GM19463 (cell line): ENCODE measurements around the gene NME7.
"Not testable (repeated sequence)": the region's sequence is repeated elsewhere in the genome, so short reads cannot be mapped to it uniquely, and the experiment has no call there.

Source experiments
- ATAC-seq: cut with Tn5 transposase; IDR thresholded peaks from one replicate; pipeline ENCODE4 v1.9.1; 2021; ENCODE audit warnings: mild to moderate bottlenecking, moderate library complexity; ENCODE audit not compliant: unreplicated experiment

The NME7 gene

DNA sequence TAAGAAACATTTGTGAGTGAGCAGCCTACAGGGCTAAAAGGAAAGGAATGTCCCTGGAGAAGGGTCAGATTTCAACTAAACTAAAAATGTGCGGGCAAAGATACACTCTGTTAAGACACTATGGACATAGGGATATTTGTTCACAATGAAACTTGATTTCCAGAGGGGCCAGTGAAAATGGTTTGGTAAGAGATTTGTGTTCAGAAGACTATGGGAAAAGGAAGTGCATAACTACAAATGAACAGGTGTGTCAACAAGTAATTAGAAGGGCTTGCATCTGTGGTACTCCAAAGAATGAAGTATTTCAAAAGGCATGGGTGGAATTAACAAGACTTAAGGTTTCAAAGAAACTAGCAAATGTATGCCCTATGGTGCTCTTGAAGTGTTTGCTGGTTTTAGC lies 60.4 kb downstream of the NME7 start:
- ATAC-seq = no peak

DNA sequence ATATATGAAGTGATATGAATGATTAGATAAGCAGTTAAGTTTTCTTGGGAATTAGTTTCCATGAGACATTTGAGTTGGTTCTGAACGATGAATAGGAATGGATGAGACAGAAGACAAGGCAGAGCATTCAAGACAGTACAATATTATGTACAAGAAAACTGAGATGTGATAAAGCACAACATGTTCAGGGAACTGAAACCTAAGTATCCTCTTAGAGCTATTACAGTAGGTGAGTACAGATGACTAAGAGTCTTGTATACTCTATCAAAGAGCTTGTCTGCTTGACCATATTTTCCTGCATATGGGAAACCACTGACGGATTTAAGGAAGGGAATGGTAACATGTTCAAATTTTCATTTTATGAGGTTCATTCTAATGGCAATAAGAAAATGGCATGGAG lies 61.6 kb downstream of the NME7 start:
- peak; percentile 38 for ATAC-seq

DNA sequence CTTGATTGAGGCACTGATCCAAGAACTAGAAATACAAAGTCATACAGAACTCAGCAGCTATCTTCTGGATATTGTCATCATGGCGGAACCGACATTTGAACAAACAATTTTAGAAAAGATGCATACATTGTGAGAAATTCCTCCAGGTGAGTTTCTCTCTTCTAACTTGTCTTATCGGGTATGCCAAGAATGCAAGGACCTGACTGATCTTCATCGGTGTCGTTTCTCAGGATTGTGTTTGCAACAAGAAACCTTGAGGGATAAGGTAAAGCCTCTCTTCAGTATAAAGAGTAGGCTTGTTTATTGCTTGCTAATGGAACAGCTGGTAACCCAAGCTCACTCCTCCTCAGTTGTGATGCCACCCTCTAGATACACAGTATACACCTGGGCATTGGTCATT lies 62.2 kb downstream of the NME7 start:
- no peak for ATAC-seq

DNA sequence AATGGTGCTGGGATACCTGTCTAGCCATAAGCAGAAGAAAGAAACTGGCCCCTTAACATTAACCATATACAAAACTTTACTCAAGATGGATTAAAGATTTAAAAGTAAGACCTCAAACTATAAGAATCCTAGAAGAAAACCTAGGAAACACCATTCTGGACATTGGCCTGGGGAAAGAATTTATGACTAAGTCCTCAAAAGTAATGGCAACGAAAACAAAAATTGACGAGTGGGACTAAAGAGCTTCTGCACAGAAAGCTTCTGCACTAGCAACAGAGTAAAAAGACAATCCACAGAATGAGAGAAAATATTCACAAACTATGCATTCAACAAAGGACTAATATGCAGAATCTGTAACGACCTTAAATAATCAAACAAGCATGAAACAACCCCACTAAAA lies 66.7 kb downstream of the NME7 start:
- ATAC-seq = no peak

DNA sequence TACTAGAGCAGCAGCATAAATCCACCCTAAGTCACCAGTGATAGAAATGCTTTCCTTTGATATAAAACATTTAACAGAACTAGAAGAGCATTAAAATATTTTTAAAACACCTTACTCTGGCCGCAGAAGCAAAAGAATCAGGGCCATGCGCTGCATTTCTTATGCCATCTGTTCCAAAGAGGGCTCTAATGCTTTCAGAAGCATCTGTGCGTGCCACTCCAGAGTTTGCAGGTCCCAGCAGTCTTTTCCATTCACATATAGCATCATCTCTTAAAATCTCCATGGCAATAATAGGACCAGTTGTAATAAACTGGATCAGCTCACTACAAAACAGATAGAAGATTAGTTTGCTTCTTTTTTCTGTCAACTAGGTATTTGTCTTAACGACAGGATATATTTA lies 69.2 kb downstream of the NME7 start:
- ATAC-seq = no peak

DNA sequence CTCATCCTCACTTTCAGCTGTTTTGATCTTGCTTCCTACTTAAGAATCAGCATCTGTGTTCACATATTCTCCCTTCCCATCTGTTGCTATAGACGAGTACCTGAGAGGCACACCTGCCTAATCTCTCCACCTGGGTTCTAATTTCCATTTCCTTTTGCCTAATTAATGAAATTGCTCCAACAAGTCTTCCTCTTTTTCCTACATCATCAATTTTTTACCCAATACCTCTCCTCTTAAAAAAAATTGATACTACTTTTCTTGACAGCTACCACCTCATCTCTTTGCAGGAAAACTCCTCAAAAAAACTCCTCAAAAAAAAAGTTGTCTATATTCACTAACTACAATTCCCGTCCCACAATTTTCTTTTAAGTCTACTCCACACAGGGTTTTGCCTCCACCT lies 71.8 kb downstream of the NME7 start:
- ATAC-seq = no peak

DNA sequence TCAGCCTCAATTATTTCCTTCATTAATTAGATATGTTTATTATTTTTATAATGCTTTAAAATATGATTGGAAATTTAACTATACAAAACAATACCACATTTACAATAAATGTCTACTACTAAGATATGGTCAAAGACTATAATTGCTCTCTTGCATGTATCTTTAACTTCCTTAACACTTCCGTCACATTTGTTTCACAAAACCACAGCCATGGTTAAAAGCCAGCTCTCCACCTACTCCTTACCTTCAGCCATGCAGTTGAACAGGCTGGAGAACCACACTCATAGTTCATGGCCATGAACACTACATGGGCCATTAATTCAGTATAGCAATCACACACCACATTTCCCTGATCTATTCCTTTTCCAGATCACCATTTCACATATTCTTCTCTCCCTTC lies 72.2 kb downstream of the NME7 start:
- ATAC-seq = no peak

DNA sequence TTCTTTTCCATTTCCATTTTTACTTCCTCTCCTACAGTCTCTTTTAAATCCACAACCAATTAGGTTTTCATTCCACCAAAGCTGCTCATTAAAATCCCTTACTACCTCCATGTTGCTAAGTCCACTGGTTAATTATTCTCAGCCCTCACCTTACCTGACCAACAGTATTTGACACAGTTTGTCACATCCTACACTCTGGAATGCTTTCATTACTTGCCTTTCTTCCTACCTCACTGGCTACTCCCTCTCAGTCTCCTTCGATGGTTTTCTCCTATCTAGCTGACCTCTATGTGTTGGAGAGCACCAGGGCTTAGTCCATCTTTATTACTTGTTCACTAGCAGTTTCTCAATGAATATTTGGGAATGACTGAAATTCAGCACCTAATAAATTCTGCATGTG lies 78.6 kb downstream of the NME7 start:
- no peak for ATAC-seq

DNA sequence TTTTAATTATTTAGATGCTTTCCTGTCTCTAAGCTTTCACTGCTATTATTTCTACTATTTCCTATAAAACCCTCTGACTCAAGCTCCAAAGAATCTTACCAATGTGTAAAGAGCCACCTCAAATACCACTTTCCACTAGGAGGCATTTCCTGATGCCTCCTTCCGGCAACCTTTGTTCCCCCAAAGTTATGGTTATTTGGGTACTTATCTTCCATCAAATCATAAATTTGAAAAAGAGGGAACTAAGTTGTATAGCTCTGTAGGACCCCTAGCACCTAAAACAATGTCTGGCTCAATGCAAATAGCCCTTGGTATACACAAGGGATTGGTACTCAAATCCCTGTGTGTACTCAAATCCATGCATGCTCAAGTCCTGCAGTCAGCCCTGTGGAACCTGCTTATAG lies 79.6 kb downstream of the NME7 start:
- no peak for ATAC-seq

DNA sequence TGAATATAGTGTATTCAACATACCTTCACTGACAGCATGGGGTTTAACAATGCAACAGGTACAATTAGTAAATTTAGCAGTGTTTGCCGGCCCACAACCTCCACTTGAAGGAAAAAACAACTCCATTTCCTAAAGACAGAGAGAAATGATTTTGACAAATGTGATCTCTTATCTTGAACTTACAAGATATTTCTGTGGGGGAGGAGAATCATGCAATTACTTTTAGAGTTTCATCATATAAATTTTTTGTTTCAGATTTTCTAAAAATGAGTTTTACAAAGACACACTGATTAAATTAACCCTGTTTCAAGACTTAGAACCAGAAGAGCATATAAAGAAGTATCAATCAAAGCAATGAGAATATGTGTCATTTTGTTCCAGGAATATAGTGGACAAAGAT lies 80.3 kb downstream of the NME7 start:
- no peak for ATAC-seq

DNA sequence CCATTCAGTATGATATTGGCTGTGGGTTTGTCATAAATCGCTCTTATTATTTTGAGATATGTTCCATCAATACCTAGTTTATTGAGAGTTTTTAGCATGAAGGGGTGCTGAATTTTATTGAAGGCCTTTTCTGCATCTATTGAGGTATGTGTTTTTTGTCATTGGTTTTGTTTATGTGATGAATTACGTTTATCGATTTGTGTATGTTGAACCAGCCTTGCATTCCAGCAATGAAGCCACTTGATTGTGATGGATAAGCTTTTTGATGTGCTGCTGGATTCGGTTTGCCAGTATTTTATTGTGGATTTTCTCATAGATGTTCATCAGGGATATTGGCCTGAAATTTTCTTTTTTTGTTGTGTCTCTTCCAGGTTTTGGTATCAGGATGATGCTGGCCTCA lies 86.0 kb downstream of the NME7 start:
- not testable (repeated sequence) for ATAC-seq

DNA sequence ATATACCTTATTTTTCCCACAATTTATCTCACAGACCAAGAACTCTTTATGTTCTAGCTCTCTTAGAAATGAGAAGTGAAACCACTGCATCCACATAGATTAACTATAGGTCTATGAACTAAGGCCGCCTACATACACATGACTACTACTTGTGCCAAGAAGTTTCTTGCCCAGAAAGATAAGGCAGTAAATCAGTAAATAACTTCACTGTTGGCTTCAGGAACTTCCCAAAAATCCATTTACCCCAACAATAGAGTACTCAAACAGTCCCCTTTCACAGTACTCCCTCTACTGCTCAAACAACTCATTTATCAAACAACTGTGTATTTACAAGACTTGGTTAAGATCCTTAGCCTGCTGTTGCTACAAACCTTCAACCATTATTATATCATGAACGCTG lies 96.5 kb downstream of the NME7 start:
- ATAC-seq = peak; percentile 85

DNA sequence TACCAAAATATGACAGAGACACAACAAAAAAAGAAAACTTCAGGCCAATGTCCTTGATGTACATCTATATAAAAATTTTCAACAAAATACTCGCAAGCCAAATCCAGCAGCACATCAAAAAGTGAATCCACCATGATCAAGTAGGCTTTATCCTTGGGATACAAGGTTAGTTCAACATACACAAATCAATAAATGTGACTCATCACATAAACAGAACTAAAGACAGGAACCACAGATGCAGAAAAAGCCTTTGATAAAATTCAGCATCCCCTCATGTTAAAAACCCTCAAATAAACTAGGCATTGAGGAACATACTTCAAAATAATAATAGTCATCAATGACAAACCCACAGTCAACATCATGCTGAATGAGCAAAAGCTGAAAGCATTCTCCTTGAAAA lies 101.5 kb downstream of the NME7 start:
- ATAC-seq = no peak

DNA sequence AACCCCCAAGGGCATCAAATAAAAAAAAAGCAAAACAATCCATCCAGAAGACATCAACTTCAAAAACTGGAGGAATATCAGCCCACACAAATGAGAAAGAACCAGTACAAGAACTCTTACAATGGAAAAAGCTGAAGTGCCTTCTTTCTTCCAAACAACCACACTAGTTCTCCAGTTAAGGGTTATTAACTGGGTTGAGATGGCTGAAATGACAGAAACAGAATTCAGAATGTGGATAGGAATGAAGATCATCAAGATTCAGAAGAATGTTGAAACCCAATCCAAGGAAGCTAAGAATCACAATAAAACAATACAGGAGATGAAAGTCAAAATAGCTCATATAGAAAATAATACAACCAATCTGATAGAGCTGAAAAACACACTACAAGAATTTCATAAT lies 104.5 kb downstream of the NME7 start:
- ATAC-seq = no peak

DNA sequence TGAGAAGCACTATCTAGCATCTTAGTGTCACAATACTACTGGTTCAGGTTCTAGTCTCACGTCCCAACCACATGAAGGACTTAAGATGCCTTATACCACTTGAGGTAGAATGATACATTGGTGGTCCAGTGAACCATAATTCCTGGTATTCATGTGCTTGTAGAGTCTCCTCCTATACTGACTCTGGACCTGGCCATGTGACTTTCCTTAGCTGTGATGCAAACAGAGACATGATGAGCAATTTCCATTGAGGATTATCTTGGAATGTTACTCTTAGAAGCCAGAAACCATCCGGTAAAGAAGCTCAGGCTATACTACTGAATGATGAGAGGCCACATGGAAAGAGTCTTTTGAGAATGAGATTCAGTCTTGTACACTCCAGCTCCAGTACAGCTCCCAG lies 105.7 kb downstream of the NME7 start:
- ATAC-seq = no peak

DNA sequence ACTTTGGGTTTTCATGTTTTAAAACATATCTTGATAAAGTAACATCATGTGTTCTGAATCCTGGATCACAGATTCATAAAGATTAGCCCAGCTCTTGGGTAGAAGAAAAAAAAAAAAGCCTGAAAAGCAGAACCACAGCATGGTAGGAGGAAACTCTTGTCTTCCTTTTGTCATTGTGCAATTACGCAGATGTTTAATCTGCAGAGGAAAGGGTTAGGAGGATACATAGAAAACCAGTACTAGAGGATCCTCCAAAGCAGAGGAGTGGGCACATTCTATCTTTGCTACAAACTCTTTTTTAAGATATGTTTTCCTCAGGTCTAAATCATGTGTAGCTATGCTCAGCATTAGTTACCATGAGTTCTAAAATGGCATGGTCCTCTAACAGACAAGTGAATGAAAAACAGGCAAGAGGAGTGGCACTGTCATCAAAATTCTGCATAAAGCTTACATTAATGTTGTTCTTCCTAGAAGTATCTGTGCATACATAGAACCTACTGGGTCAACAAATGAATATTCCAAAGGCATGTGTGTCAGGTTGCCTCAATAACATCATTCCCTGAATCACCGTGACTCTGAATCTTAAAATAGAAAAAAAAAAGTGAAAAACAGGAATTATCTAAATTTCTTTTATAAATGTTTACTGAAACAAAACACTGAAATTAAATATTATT lies 107.0 kb downstream of the NME7 start:
- no peak for ATAC-seq

DNA sequence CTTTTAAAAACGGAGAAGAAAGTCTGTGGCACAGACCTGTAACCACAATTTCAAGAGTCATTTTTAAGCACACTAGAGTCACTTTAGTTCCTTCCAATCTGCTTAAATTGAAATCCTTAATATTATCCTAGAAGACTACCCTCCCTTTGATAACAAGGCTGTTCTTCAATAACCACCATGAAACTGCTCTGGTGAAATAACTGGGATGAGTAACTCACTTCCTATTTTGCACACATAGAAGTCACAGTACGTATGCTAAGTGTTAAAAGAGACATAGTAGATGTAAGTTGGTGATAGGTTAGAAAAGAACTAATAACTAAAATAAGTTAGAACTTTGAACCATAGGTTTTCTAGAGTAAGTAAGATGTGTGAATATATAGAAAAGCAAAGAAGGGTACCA lies 107.8 kb downstream of the NME7 start:
- ATAC-seq = no peak

DNA sequence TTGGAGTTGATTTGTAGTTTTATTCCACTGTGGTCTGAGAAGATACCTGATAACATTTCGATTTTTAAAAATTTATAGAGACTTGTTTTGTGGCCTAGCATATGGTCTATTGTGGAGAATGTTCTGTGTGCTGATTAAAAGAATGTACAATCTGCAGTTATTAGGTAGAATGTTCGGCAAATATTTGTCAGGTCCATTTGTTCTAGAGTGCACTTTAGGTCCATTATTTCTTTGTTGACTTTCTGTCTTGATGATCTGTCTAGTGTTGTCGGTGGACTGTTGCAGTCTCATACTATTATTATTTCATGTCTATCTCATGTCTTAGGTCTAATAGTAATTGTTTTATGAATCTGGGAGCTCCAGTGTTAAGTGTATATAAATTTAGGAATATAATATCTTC lies 116.8 kb downstream of the NME7 start:
- ATAC-seq = no peak

DNA sequence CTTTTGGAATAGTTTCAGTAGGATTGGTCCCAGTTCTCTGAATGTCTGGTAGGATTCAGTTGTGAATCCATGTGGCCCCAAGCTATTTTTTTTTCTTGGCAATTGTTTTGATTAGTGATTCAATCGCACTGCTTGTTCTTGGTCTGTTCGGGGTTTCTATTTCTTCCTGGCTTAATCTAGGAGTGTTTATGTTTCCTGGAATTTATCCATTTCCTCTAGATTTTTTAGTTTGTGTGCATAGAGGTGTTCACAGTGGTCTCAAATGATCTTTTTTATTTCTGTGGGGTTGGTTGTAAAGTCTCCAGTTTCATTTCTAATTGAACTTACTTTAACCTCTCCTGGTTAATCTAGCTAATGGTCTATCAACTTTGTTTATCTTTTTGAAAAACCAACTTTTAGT lies 117.6 kb downstream of the NME7 start:
- ATAC-seq = no peak

DNA sequence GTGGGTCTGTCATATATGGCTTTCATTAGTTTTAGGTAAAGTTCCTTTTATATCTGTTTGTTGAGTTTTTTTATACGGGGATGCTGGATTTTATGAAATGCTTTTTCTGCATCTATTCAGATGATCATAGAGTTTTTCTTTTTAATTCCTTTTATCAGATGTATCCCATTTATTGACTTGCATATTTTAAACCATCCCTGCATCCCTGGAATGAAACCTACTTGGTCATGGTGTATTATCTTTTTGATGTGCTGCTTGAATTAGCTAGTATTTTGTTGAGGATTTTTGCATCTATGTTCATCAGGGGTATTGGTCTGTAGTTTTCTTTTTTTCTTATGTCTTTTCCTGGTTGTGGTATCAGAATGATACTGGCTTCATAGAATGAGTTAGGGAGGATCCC lies 118.0 kb downstream of the NME7 start:
- ATAC-seq = no peak

DNA sequence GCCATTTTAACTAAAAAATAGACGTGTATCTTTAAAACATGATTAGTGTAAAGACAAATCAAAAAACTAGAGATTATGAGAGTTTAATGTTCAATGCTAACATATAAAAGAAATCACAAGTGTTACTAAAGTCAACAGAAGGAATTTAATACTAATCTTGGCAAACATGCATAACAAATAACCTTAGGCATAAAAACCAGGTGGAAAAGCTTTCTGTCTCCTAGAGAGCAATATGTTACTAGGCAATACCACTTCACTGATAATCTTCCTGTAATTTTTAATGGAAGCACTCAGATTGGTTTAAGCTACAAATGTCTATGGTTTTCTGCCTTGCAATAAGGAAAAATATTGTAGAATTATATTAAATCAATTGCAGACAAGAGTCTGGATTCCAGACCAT lies 121.9 kb downstream of the NME7 start:
- ATAC-seq = no peak

DNA sequence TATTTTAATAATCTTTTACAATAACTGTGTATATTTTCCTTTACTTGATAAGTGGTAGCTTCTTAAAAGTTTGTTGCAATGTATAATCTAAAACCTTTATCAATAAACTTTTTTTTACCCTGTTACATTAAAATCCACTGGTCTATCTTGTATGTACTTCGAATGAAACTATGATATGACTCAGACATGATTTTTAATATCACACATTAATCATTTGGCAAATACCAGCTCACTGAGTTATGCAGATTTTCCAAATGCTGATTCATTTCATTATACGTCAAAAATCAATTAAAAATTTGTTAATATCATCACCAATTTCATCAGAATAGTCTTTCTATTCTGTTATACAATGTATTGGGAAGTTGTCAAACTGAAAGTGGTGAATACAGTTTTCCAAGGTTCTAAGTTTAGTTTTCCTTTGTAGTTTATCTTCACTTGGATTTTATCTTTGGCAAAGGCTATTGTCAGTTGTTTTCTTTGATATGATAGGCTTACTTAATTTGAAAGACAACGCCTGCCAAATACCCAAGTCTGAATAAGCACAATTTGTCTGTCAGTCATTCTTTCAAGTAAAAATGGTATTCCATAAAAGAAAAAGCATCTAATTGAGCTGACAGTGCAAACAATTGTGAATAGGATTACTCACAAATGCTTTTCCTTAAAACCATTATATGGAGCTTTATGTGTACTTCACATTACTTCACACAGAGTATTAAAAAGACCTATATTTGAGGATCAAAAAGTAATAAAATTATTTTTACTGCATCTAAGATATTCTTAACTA lies 127.0 kb downstream of the NME7 start:
- ATAC-seq = no peak

DNA sequence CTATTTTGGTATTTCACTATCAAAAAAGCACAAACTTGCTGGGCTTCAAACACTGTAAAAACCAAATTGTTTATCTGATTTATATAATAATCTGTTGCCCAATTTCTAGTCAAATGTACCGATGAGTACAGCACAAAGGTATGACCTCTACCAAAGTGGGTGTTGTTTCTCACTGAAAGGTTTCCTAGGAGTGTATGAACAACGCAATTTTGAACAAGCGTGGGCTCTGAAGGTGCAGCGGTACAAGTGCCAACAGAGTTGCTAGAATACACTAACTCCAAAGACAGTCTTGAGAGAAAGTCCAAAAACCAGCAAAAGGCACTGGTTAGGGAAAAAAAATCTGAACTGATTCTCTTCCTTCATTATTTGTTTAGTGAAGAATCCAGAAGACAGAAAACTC lies 130.7 kb downstream of the NME7 start:
- ATAC-seq = no peak
